Stimulated activated CD8-positive, alpha-beta memory T cell treated with anti-CD3 and anti-CD28 coated beads, Interleukin-15, amount 100 ng/mL, for 4 hours (primary cell): Measurements from ENCODE around the gene PRSS12.
"Not testable (repeated sequence)": the region's sequence is repeated elsewhere in the genome, so short reads cannot be mapped to it uniquely, and the experiment has no call there.

Experiments used
- DNase-seq, 2 donors: peaks; one replicate each; pipeline ENCODE4 v3.0.0-alpha.2; 2020; ENCODE audit warnings: low read depth in 2 of 2

The PRSS12 gene

DNA sequence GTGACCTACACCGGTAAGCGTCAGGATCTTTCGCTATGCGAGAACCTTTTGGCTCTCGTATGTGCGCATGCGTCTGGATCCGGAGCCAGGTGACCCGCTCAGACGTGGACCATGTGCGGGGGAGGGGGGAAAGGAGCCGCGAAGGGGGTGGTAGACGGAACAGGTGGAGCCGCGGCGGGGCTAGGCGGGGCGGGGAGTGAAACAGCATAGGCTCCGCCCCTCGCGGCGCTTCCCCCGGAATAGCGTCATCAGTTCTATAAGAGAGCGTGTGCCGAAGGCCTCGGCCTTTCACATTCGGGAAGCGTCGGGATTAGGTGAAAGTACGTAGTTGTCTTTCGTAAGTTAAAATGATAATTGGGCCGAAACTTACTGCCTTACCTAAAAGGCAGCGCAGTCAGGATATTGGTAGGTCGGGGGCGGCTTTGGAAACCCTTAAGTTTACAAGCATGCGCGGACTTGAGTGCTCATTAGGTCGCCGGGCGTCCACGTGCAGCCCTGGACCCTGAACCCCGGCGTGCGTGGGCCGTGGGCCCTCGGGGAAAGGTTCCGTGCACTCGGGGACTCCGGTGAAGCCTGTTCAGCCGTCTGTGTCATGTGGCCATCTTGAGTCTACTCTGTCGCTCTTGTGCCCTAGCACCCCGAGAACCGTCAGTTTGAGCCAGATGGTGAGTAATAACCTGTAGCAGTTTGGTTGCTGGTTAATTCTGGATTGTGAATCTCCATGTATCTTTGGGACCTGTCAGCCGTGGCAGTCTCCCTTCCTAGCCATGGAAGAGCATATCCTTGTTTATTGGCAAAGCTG, 74.1 kb downstream of the PRSS12 start:
- DNase-seq: peak; percentile 96 to 98

DNA sequence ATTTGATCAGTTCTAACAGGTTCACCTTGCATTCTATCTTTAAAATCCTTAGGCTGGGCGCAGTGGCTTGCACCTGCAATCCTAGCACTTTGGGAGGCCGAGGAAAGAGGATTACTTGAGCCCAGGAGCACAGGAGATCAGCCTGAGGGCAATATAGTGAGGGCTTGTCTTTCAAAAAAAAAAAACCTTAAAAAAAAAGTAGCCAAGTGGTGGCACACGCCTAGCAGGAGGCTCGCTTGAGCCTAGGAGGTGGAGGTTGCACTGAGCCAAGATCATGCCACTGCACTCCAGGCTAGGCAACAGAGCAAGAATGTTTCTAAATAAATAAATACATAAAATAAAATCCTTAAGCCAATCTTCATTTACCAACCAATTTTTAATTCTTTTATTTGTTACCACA, 75.6 kb downstream of the PRSS12 start:
- DNase-seq: no peak

DNA sequence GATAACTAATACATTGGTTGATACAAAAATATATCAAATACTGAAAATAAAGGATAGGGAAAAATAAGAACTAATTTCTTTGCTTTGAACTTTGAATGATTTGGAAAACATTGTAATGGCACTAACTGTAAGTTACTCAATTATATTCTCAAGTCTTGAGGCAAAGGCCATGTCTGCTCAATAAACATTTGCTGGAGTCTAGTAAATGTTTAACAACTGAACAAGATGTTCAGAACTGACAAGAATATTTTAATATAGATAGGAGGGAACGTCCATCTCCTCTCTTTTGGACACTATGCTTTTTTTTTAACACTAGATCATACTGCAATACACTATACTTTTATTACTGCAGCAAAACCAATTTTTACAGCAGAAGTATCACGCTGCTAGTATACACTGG, 76.2 kb downstream of the PRSS12 start:
- DNase-seq: no peak

DNA sequence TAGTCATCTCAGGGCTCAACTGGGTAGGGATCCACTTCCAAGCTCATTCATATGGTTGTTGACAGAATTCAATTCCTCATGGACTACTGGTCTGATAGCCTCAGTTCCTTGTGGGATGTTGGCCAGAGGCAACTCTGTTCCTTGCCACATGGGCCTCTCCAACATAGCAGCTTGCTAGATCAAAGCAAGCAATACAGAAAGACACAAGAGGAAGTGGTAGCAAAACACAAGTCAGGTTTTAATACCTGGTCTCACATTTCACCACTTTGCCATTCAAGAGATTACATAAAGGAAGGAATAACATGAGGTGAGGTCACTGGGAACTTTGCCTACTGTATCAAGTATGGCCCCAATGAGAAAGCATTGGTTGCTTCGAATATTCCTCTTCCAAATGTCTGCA, 79.2 kb downstream of the PRSS12 start:
- DNase-seq: no peak

- DNase-seq: no peak
Measured at GRCh38 chr4:118271788-118272187, 81.0 kb downstream of the PRSS12 start.

GRCh38 chr4:118270492-118270891, 82.3 kb downstream of the PRSS12 start:
- DNase-seq: no peak

DNA sequence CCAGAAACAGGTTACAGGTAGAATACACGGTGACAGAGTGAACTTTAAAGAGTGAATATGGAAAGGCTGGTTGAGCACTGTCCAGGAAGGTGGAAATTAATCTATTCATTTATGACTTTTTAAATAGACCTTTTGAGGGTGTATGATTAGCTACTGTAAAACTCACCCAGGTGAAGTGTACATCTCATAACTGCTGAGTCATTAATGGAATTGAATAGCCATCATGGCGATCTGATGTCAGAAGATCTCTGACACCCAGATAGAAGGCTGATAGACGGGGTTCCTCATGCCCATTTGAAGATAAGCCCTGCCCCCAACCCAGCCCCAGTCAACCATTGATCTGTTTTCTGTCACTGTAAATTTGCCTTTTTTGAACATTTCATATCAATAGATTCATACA, 84.0 kb downstream of the PRSS12 start:
- no peak for DNase-seq

GRCh38 chr4:118266145-118266496, 86.7 kb downstream of the PRSS12 start:
- not testable (repeated sequence) for DNase-seq

- DNase-seq: no peak
Measured at GRCh38 chr4:118265312-118266144, 87.3 kb downstream of the PRSS12 start.

GRCh38 chr4:118264096-118264495, 88.7 kb downstream of the PRSS12 start:
- DNase-seq: no peak

- no peak for DNase-seq
Measured at GRCh38 chr4:118260309-118260708, 92.5 kb downstream of the PRSS12 start.

DNA sequence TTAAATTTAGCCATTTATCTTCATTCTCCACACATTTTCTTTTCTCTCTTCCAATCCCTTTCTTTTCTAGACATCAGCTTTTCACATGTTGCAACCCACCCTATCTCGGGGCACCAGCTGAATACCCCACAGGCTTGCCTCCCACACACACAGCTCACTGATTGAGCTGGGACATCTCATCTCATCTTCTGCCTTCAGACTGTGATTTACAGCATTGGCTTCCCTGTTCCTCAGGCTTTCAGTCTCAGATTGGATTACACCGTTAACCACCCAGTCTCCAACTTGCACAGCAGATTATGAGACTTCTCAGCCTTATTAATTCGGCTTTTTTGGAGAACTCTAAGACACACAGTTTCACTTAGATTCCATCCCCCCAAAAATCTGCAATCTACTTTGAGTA, 93.7 kb downstream of the PRSS12 start:
- no peak for DNase-seq

DNA sequence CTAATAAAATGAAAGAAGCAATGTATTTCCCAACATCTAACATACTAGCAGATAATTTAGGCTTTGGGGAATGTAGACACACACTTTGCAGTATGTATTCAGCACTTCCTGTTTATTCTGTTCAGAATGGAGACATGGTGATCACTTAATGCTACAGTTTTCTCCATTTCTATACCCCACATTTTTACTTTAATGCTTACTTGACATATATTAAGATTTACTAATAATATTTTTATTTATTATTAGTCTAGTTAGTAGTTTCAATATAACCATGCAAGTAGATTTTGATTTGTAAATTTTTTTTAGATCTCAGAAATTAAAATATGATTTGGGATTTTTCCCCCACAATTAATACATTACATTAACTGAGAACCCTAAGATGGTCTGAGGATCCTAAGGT, 98.4 kb downstream of the PRSS12 start:
- DNase-seq: no peak

GRCh38 chr4:118249890-118250289, 102.9 kb downstream of the PRSS12 start:
- no peak for DNase-seq

DNA sequence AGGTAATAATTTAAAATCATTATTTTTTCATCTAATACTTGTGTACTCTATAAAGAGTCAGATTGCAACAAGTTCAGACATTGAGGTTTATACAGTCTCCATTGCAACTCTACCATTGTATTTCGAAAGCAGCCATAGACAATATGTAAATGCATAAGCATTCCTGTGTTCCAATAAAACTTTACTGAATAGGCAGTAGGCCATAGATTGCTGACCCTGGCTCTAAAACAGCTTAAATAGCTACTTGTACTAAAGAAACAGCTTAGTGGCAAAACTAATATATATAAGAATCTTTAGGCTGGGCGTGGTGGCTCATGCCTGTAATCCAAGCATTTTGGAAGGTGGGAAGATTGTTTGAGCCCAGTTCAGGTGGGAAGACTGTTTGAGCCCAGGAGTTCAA, 115.3 kb downstream of the PRSS12 start:
- no peak for DNase-seq

DNA sequence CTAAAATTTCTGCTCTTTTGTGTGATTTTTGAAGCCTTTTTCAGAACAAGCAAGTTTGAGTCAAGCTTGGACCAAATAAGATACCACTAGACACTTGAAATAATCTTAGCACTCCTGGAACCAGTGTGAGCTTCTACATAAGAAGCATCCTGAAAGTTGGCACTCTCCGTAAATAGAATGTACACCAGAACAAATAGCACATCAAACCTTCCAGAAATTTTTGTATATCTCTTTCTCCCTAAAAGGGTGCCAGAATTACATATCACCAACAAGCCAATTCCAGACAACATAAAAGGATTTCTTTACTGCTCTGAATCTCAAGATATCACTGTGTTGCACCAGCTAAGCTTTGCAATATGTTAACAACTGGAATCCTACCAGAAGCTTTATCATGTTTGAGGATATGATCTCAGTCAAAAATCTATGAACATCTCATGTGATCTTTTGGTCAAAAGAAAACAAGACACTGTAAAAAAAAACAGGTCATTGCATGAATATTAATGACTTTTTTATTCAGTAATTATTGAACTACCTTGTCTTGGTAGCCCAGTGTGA, 117.2 kb downstream of the PRSS12 start:
- no peak for DNase-seq
